B cell (primary cell): ENCODE measurements around the gene DDX56.

Experiments used
- CTCF ChIP-seq: fragments of 200-600 bp; IDR thresholded peaks from one replicate; pipeline ENCODE4 v1.8.0; 2022; ENCODE audit warnings: antibody characterized with exemption, mild to moderate bottlenecking
- EZH2 ChIP-seq: IDR thresholded peaks from 2 replicates; pipeline ENCODE4 v1.6.1; 2012; ENCODE audit warnings: borderline replicate concordance, low read depth, mild to moderate bottlenecking, moderate library complexity, low read length; ENCODE audit not compliant: insufficient read depth, poor library complexity, severe bottlenecking

DNA sequence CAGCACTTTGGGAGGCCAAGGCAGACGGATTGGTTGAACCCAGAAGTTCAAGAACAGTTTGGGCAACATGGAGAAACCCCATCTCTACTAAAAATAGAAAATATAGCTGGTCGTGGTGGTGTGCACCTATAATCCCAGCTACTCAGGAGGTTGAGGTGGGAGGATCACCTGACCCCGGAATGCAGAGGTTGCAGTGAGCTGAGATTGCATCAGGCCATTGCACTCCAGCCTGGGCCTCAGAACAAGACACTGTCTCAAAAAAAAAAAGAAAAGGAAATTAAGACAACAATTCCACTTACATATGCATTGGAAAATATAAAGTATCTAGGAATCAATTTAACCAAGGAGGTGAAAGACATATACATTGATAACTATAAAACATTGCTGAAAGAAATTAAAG is 25.5 kb upstream of the DDX56 start:
- TF ChIP-seq CTCF (no peak), EZH2 (no peak)
